Prostate gland (tissue), 2 donors: ENCODE results near the gene CHST11. TPM values are rescaled to one million over a fixed set of nuclear protein-coding genes. Genes with fewer than 3 reads are reported as not detected.
A peak's percentile ranks its signal among the peaks of the same experiment; 100 is the strongest.

Experiments used
- DNase-seq: peaks from one replicate; pipeline ENCODE4 v3.0.0-alpha.2; 2019; ENCODE audit warnings: low spot score
- H3K27ac ChIP-seq, 2 donors: fragments of 200-600 bp; sonication (generic); 2 replicates each; pipeline ENCODE4 v1.5.1; 2017 to 2019
- H3K27me3 ChIP-seq: fragments of 200-600 bp; sonication (generic); replicated peaks from 2 replicates; pipeline ENCODE4 v1.5.1; 2019; ENCODE audit not compliant: insufficient read depth
- H3K36me3 ChIP-seq, 2 donors: fragments of 200-600 bp; sonication (generic); 1 replicate in 1 of 2; 2 replicates in 1 of 2; pipeline versions ENCODE4 v1.5.1 to v1.8.1; 2017 to 2019
- H3K4me1 ChIP-seq: fragments of 200-600 bp; sonication (generic); replicated peaks from 2 replicates; pipeline ENCODE4 v1.5.1; 2019
- H3K4me3 ChIP-seq, 2 donors: fragments of 200-600 bp; sonication (generic); 2 replicates each; pipeline ENCODE4 v1.5.1; 2017 to 2019
- H3K9me3 ChIP-seq: fragments of 200-600 bp; sonication (generic); 2 replicates; pipeline ENCODE4 v1.5.1; 2017
- POLR2A ChIP-seq: fragments of 450-650 bp; IDR thresholded peaks from one replicate; pipeline ENCODE4 v1.6.1; 2016; ENCODE audit warnings: antibody characterized with exemption, mild to moderate bottlenecking
- POLR2AphosphoS5 ChIP-seq: sonication (generic); formaldehyde crosslinking; IDR thresholded peaks from one replicate; pipeline ENCODE4 v1.6.1; 2017; ENCODE audit warnings: antibody characterized with exemption
- WGBS: methylation state at CpG from one replicate; pipeline ENCODE4 v1.1.5; 2018; 5-methylcytosine and 5-hydroxymethylcytosine counted together
- intact Hi-C: fragments of 100-400 bp; cut with DNase I; formaldehyde crosslinking; loops from one replicate; pipeline ENCODE4 v1.14.2; 2022
- total RNA-seq, 2 donors: library from RNA; depleted of rRNA; stranded (reverse); fragments of >200 nt; gene quantifications; one replicate each; pipeline ENCODE4 v1.1.0, GENCODE V29; 2016
- TF ChIP-seq, protein P1 (sequence below), 4 experiments: fragments of 200-600 bp in 2 of 4; fragments of 450-650 bp in 2 of 4; sonication (generic) in 2 of 4; IDR thresholded peaks; 1 replicate in 3 of 4; 2 replicates in 1 of 4; pipeline ENCODE4 v1.5.1; 2016 to 2019; ENCODE audit warnings: antibody characterized with exemption in 4 of 4, mild to moderate bottlenecking in 2 of 4, moderate library complexity in 2 of 4

Gene CHST11
- total RNA-seq, 2 donors from 2014 or later = 10.4 to 25.4 TPM

DNA sequence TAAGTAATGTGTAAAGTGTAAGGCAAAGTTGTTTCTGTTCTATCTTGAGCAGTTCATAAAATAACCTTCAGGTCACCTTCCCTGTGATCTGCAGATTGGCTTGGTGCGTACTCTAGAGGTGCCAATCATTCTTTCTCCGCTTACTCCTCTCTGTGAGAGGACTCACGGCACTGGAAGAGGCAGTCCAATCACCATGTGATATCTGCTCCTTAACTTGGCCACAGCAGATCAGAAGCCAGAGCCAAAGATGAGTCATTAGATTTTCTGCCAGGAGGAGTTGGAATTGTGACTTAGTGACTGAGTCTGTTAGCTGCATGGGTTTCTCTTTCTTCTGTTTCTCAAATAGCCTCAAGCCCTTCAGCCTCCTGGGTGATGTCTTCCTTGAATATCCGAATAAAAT lies 335.8 kb downstream of the CHST11 start:
- TF ChIP-seq POLR2A (no peak), POLR2AphosphoS5 (peak; percentile 28)
- Histone ChIP-seq H3K4me3 (no peak overlapping the region), H3K27me3 (no peaks in the 10 kb centered on the region), H3K4me1 (no peaks in the 10 kb centered on the region), H3K27ac (no peak overlapping the region), H3K9me3 (no peaks in the 10 kb centered on the region), H3K36me3 (no peaks in the 10 kb centered on the region)
- 42% methylated on average over 4 of the region's 4 CpGs for WGBS
- intact Hi-C loops = no loop called here
- peak; percentile 15 for DNase-seq

- no peaks in the 10 kb centered on the region for H3K4me1 ChIP-seq
- H3K36me3 ChIP-seq = no peaks in the 10 kb centered on the region
- H3K9me3 ChIP-seq = no peaks in the 10 kb centered on the region
- WGBS = 69% methylated on average over 3 of the region's 3 CpGs
- intact Hi-C loops = no loop called here
- TF ChIP-seq POLR2AphosphoS5 = no peak
- TF ChIP-seq, protein P1, sequence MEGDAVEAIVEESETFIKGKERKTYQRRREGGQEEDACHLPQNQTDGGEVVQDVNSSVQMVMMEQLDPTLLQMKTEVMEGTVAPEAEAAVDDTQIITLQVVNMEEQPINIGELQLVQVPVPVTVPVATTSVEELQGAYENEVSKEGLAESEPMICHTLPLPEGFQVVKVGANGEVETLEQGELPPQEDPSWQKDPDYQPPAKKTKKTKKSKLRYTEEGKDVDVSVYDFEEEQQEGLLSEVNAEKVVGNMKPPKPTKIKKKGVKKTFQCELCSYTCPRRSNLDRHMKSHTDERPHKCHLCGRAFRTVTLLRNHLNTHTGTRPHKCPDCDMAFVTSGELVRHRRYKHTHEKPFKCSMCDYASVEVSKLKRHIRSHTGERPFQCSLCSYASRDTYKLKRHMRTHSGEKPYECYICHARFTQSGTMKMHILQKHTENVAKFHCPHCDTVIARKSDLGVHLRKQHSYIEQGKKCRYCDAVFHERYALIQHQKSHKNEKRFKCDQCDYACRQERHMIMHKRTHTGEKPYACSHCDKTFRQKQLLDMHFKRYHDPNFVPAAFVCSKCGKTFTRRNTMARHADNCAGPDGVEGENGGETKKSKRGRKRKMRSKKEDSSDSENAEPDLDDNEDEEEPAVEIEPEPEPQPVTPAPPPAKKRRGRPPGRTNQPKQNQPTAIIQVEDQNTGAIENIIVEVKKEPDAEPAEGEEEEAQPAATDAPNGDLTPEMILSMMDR (IDR thresholded peaks at IDR 0.05) = no peak
- no peak overlapping the region for H3K27ac ChIP-seq
- no peaks in the 10 kb centered on the region for H3K27me3 ChIP-seq
- no peak for DNase-seq
- no peak overlapping the region for H3K4me3 ChIP-seq
Observed at GRCh38 chr12:104793285-104793684, 336.5 kb downstream of the CHST11 start.

GRCh38 chr12:104793968-104794367 lies 337.2 kb downstream of the CHST11 start:
- no peak overlapping the region for H3K4me3 ChIP-seq
- no peak for DNase-seq
- WGBS = 100% methylated on average over 1 of the region's 1 CpG
- H3K4me1 ChIP-seq = no peaks in the 10 kb centered on the region
- no peak for TF ChIP-seq POLR2AphosphoS5
- TF ChIP-seq, protein P1 (IDR thresholded peaks at IDR 0.05) = no peak
- no peak for TF ChIP-seq POLR2A
- H3K27ac ChIP-seq = no peak overlapping the region
- no peaks in the 10 kb centered on the region for H3K36me3 ChIP-seq
- intact Hi-C loops = no loop called here
- no peaks in the 10 kb centered on the region for H3K27me3 ChIP-seq
- no peaks in the 10 kb centered on the region for H3K9me3 ChIP-seq

DNA sequence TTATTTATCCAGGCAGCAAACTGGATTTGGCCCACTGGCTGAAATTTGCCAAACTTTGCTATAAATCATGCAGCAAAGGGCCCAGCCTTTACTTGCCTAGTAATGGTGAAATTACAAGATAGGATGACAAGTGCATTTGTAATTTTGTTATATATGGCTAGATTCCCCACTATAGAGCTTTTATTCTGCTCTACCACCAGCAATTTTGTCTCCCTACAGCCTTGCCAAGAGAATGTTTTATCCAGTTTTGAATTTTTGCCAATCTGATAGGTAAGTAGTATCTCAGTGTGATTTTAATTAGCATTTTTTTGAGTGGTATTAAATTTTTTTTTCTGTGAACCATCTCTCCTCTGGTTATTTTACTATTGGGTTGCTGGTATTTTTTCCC lies 339.7 kb downstream of the CHST11 start:
- Histone ChIP-seq H3K4me3 (no peak overlapping the region), H3K4me1 (no peaks in the 10 kb centered on the region), H3K9me3 (no peaks in the 10 kb centered on the region), H3K36me3 (no peaks in the 10 kb centered on the region), H3K27me3 (no peaks in the 10 kb centered on the region), H3K27ac (no peak overlapping the region)
- intact Hi-C loops = no loop called here
- TF ChIP-seq POLR2A (no peak), POLR2AphosphoS5 (no peak)
- TF ChIP-seq, protein P1 (IDR thresholded peaks at IDR 0.05) = no peak
- no peak for DNase-seq

- H3K9me3 ChIP-seq = no peaks in the 10 kb centered on the region
- intact Hi-C loops = no loop called here
- no peak overlapping the region for H3K27ac ChIP-seq
- WGBS = 93% methylated on average over 1 of the region's 1 CpG
- no peaks in the 10 kb centered on the region for H3K27me3 ChIP-seq
- H3K4me3 ChIP-seq = no peak overlapping the region
- H3K4me1 ChIP-seq = no peaks in the 10 kb centered on the region
- DNase-seq = no peak
- TF ChIP-seq POLR2A = no peak
- TF ChIP-seq, protein P1 (IDR thresholded peaks at IDR 0.05) = no peak
- TF ChIP-seq POLR2AphosphoS5 = no peak
- no peaks in the 10 kb centered on the region for H3K36me3 ChIP-seq
Observed at GRCh38 chr12:104799458-104799857, 342.7 kb downstream of the CHST11 start.
